Upper lobe of right lung (tissue), 1 donor: ENCODE measurements around the gene CILP2. TPM values are rescaled to one million over a fixed set of nuclear protein-coding genes. Genes with fewer than 3 reads are reported as not detected.

ENCODE experiments used
- ATAC-seq: fragments of 200-7000 bp; cut with Tn5 transposase; one replicate; pipeline ENCODE4 v1.9.1; 2020; ENCODE audit warnings: mild to moderate bottlenecking, moderate library complexity
- DNase-seq: peaks from one replicate; pipeline ENCODE4 v3.0.0-alpha.2; 2020
- H3K27ac ChIP-seq: fragments of 200-600 bp; one replicate; pipeline ENCODE4 v1.8.0; 2022
- H3K27me3 ChIP-seq: fragments of 200-600 bp; one replicate; pipeline ENCODE4 v1.8.0; 2022; ENCODE audit warnings: mild to moderate bottlenecking
- H3K36me3 ChIP-seq: fragments of 200-600 bp; one replicate; pipeline ENCODE4 v1.8.0; 2022
- H3K4me1 ChIP-seq: fragments of 200-600 bp; one replicate; pipeline ENCODE4 v1.8.0; 2022
- H3K4me3 ChIP-seq: fragments of 200-600 bp; one replicate; pipeline ENCODE4 v1.8.0; 2022; ENCODE audit warnings: mild to moderate bottlenecking
- H3K9me3 ChIP-seq: fragments of 200-600 bp; one replicate; pipeline ENCODE4 v1.8.0; 2022
- CTCF ChIP-seq: fragments of 200-600 bp; IDR thresholded peaks from one replicate; pipeline ENCODE4 v1.8.0; 2022; ENCODE audit warnings: antibody characterized with exemption
- intact Hi-C: fragments of 100-400 bp; cut with DNase I; formaldehyde crosslinking; loops from one replicate; pipeline ENCODE4 v1.11.0; 2022
- total RNA-seq: library from RNA; stranded (reverse); fragmentation: NEBNext Ultra II Directional; extraction: Animal tissue kit (Norgen Biotek cat#: 25700); gene quantifications from one replicate; pipeline ENCODE4 v1.2.1, GENCODE V29; 2021
- donor health status: DM: no; HTN: yes; CAD: no; lungs with severe emphysema.

The CILP2 gene
- total RNA-seq, 1 donor from 2014 or later = 0.41 TPM

GRCh38 chr19:19523177-19523576, 14.9 kb upstream of the CILP2 start:
- no peak for DNase-seq
- Histone ChIP-seq H3K27ac (no peak overlapping the region), H3K9me3 (no peaks in the 10 kb centered on the region), H3K4me3 (no peak overlapping the region), H3K36me3 (peaks cover 46% of the 10 kb centered on the region), H3K27me3 (no peaks in the 10 kb centered on the region), H3K4me1 (no peaks in the 10 kb centered on the region)
- intact Hi-C loops = no loop called here
- ATAC-seq = no peak
- TF ChIP-seq CTCF = no peak

- Histone ChIP-seq H3K4me3 (no peak overlapping the region), H3K27ac (no peak overlapping the region), H3K36me3 (peaks cover 51% of the 10 kb centered on the region), H3K27me3 (no peaks in the 10 kb centered on the region), H3K4me1 (no peaks in the 10 kb centered on the region), H3K9me3 (no peaks in the 10 kb centered on the region)
- intact Hi-C loops = no loop called here
- ATAC-seq (no peak), DNase-seq (no peak)
- no peak for TF ChIP-seq CTCF
Observed at GRCh38 chr19:19524053-19524452, 14.0 kb upstream of the CILP2 start.

GRCh38 chr19:19525611-19526380, 12.3 kb upstream of the CILP2 start:
- Histone ChIP-seq H3K36me3 (peaks cover 42% of the 10 kb centered on the region), H3K9me3 (no peaks in the 10 kb centered on the region), H3K4me1 (no peaks in the 10 kb centered on the region), H3K27ac (no peak overlapping the region), H3K27me3 (no peaks in the 10 kb centered on the region), H3K4me3 (no peak overlapping the region)
- ATAC-seq = no peak
- intact Hi-C loops = no loop called here
- no peak for DNase-seq
- TF ChIP-seq CTCF = no peak

- H3K4me3 ChIP-seq = no peak overlapping the region
- DNase-seq (no peak), ATAC-seq (no peak)
- TF ChIP-seq CTCF = no peak
- intact Hi-C loops = no loop called here
- no peak overlapping the region for H3K27ac ChIP-seq
- no peaks in the 10 kb centered on the region for H3K27me3 ChIP-seq
- no peaks in the 10 kb centered on the region for H3K9me3 ChIP-seq
- no peaks in the 10 kb centered on the region for H3K4me1 ChIP-seq
- peaks cover 41% of the 10 kb centered on the region for H3K36me3 ChIP-seq
Observed at GRCh38 chr19:19526581-19527370, 11.3 kb upstream of the CILP2 start.

GRCh38 chr19:19527371-19527656, 10.8 kb upstream of the CILP2 start:
- Histone ChIP-seq H3K4me1 (peaks cover 4% of the 10 kb centered on the region), H3K4me3 (no peak overlapping the region), H3K27me3 (no peaks in the 10 kb centered on the region), H3K36me3 (peaks cover 41% of the 10 kb centered on the region), H3K9me3 (no peaks in the 10 kb centered on the region), H3K27ac (no peak overlapping the region)
- no peak for TF ChIP-seq CTCF
- no peak for DNase-seq
- ATAC-seq = no peak
- intact Hi-C loops = no loop called here
